Ovary (tissue), 9 donors: Measurements from ENCODE around the gene SYCP2L. TPM values are rescaled to one million over a fixed set of nuclear protein-coding genes. Genes with fewer than 3 reads are reported as not detected.
"Not testable (repeated sequence)": the region's sequence is repeated elsewhere in the genome, so short reads cannot be mapped to it uniquely, and the experiment has no call there.

ENCODE experiments used
- DNase-seq, 5 donors: peaks; one replicate each; pipeline ENCODE4 v3.0.0-alpha.2; 2019 to 2020
- H3K27ac ChIP-seq, 2 donors: fragments of 200-600 bp; one replicate each; pipeline versions ENCODE4 v1.5.1 to v1.8.0; 2019 to 2022
- H3K27me3 ChIP-seq: fragments of 200-600 bp; one replicate; pipeline ENCODE4 v1.8.0; 2022
- H3K36me3 ChIP-seq: fragments of 200-600 bp; sonication (generic); one replicate; pipeline ENCODE4 v1.5.1; 2019
- H3K4me1 ChIP-seq: one replicate; pipeline ENCODE4 v1.8.1; 2013; ENCODE audit warnings: mild to moderate bottlenecking, moderate library complexity; ENCODE audit not compliant: insufficient read depth
- H3K4me3 ChIP-seq: fragments of 200-600 bp; sonication (generic); one replicate; pipeline ENCODE4 v1.5.1; 2017
- H3K9me3 ChIP-seq, 2 donors: fragments of 200-600 bp in 1 of 2; sonication (generic) in 1 of 2; one replicate each; pipeline versions ENCODE4 v1.5.1 to v1.8.1; 2013 to 2019; ENCODE audit warnings: mild to moderate bottlenecking in 1 of 2, moderate library complexity in 1 of 2
- CTCF ChIP-seq, 3 donors: fragments of 450-650 bp in 2 of 3; fragments of 200-600 bp in 1 of 3; IDR thresholded peaks; one replicate each; pipeline versions ENCODE4 v1.5.1 to v1.8.0; 2016 to 2022; ENCODE audit warnings: antibody characterized with exemption in 3 of 3, mild to moderate bottlenecking in 1 of 3
- EP300 ChIP-seq: sonication (generic); formaldehyde crosslinking; IDR thresholded peaks from one replicate; pipeline ENCODE4 v1.6.1; 2017; ENCODE audit warnings: antibody characterized with exemption
- POLR2A ChIP-seq: fragments of 450-650 bp; IDR thresholded peaks from one replicate; pipeline ENCODE4 v1.6.1; 2017; ENCODE audit warnings: antibody characterized with exemption, mild to moderate bottlenecking, moderate library complexity
- WGBS, 3 donors: extraction: QIAGEN DNeasy Blood & Tissue Kit in 1 of 3; methylation state at CpG; one replicate each; pipeline versions ENCODE4 v1.1.5 to v1.1.7; 2013 to 2017; 5-methylcytosine and 5-hydroxymethylcytosine counted together
- intact Hi-C, 4 donors: fragments of 100-400 bp; cut with DNase I; formaldehyde crosslinking; loops; one replicate each; pipeline versions ENCODE4 v1.11.0 to v1.15.1; 2022 to 2023
- polyA plus RNA-seq, 2 donors: library from polyadenylated mRNA; stranded (reverse); fragments of 200-250 nt in 1 of 2; fragments of 350-450 nt in 1 of 2; fragmentation: Illumina TruSeq in 1 of 2; extraction: RNeasy Lipid Tissue Mini Kit (QIAGEN cat#74804) in 1 of 2; gene quantifications; one replicate each; pipeline ENCODE4 v1.2.3, GENCODE V29; 2013 to 2014
- total RNA-seq, 7 donors: library from RNA; depleted of rRNA in 2 of 7; stranded (reverse); fragments of >200 nt in 2 of 7; fragmentation: NEBNext Ultra II Directional in 3 of 7; extraction: Animal tissue kit (Norgen Biotek cat#: 25700) in 3 of 7; gene quantifications; one replicate each; pipeline versions ENCODE4 v1.1.0 to v1.2.4, GENCODE V29; 2016 to 2023
- donor health status: DM: no; HTN: no; CAD: no; lungs with moderate emphysema.
- donor health status: DM: no; HTN: no; CAD: no.
- donor health status: Bipolar disorder and iron deficiency.
- donor health status: DM: yes; HTN: yes; CAD: no.
- donor health status: DM: no; HTN: no; CAD: no.
- donor health status: DM: yes; HTN: yes; CAD: no.

Gene SYCP2L
- total and polyA plus RNA-seq, 9 donors: 0.41 to 2.1 (median 1.2) TPM

- no peak for DNase-seq
- intact Hi-C loops: no loop called here
- H3K4me1 ChIP-seq: no peaks in the 10 kb centered on the region
- no peak overlapping the region for H3K27ac ChIP-seq
- H3K36me3 ChIP-seq: no peaks in the 10 kb centered on the region
- 57 to 62% (median 59%) methylated on average over 4 of the region's 4 CpGs for WGBS, 3 donors
- no peak for TF ChIP-seq CTCF (IDR thresholded peaks at IDR 0.05)
- TF ChIP-seq EP300: no peak
- TF ChIP-seq POLR2A: no peak
- H3K9me3 ChIP-seq: no peaks in the 10 kb centered on the region
- no peaks in the 10 kb centered on the region for H3K27me3 ChIP-seq
- no peak overlapping the region for H3K4me3 ChIP-seq
Observed at GRCh38 chr6:10995114-10995707, 108.4 kb downstream of the SYCP2L start.

- intact Hi-C loops: no loop called here
- Histone ChIP-seq H3K36me3 (no peaks in the 10 kb centered on the region), H3K4me1 (no peaks in the 10 kb centered on the region), H3K4me3 (no peak overlapping the region), H3K27me3 (no peaks in the 10 kb centered on the region), H3K9me3 (no peaks in the 10 kb centered on the region), H3K27ac (no peak overlapping the region)
- TF ChIP-seq CTCF (IDR thresholded peaks at IDR 0.05): no peak
- no peak for TF ChIP-seq POLR2A
- no peak for TF ChIP-seq EP300
- WGBS, 3 donors: 0 to 6% (median 3%) methylated on average over 2 of the region's 2 CpGs
- DNase-seq: no peak
Observed at GRCh38 chr6:10999994-11000393, 113.1 kb downstream of the SYCP2L start.

GRCh38 chr6:11002176-11002575 is 115.3 kb downstream of the SYCP2L start:
- DNase-seq: no peak
- TF ChIP-seq EP300: no peak
- no peak for TF ChIP-seq CTCF (IDR thresholded peaks at IDR 0.05)
- no peak for TF ChIP-seq POLR2A
- Histone ChIP-seq H3K9me3 (no peaks in the 10 kb centered on the region), H3K27ac (no peak overlapping the region), H3K36me3 (no peaks in the 10 kb centered on the region), H3K4me1 (no peaks in the 10 kb centered on the region), H3K27me3 (no peaks in the 10 kb centered on the region), H3K4me3 (no peak overlapping the region)
- intact Hi-C loops: no loop called here
- 89 to 94% (median 94%) methylated on average over 2 of the region's 2 CpGs for WGBS, 3 donors

- WGBS, 3 donors: 84 to 87% (median 85%) methylated on average over 5 of the region's 5 CpGs
- DNase-seq, H3K4me3 ChIP-seq, H3K4me1 ChIP-seq, H3K9me3 ChIP-seq, H3K27me3 ChIP-seq, H3K27ac ChIP-seq, intact Hi-C loops, H3K36me3 ChIP-seq: not testable (repeated sequence)
Observed at GRCh38 chr6:11003297-11003696, 116.4 kb downstream of the SYCP2L start.

- intact Hi-C loops: no loop called here
Observed at GRCh38 chr6:11006061-11006460, 119.2 kb downstream of the SYCP2L start.

More at GRCh38 chr6:11006061-11006460, 119.2 kb downstream of the SYCP2L start:
- Histone ChIP-seq H3K4me3 (no peak overlapping the region), H3K27ac (no peak overlapping the region), H3K36me3 (no peaks in the 10 kb centered on the region), H3K27me3 (no peaks in the 10 kb centered on the region), H3K9me3 (no peaks in the 10 kb centered on the region), H3K4me1 (no peaks in the 10 kb centered on the region)
- TF ChIP-seq POLR2A (no peak), EP300 (no peak), CTCF (IDR thresholded peaks at IDR 0.05) (no peak)
- no peak for DNase-seq
- WGBS, 3 donors: 56 to 65% (median 63%) methylated on average over 4 of the region's 4 CpGs
